Spleen (tissue), 11 donors: ENCODE results near the gene PTP4A2. TPM values are rescaled to one million over a fixed set of nuclear protein-coding genes. Genes with fewer than 3 reads are reported as not detected.

Experiments used
- DNase-seq: peaks from one replicate; pipeline ENCODE4 v3.0.0-alpha.2; 2020
- H3K27ac ChIP-seq, 8 donors: fragments of 200-600 bp; sonication (generic) in 7 of 8; 1 replicate in 4 of 8; 2 replicates in 4 of 8; pipeline versions ENCODE4 v1.5.0 to v1.8.0; 2016 to 2021; ENCODE audit warnings: inconsistent platforms in 4 of 8, mild to moderate bottlenecking in 4 of 8, moderate library complexity in 1 of 8
- H3K27me3 ChIP-seq, 7 donors: fragments of 200-600 bp; sonication (generic) in 6 of 7; replicated peaks in 1 of 7; 1 replicate in 4 of 7; 2 replicates in 3 of 7; pipeline versions ENCODE4 v1.5.0 to v1.8.0; 2016 to 2021; ENCODE audit warnings: inconsistent platforms in 3 of 7, mild to moderate bottlenecking in 1 of 7
- H3K36me3 ChIP-seq, 6 donors: fragments of 200-600 bp; sonication (generic) in 5 of 6; 1 replicate in 4 of 6; 2 replicates in 2 of 6; pipeline versions ENCODE4 v1.5.0 to v1.8.0; 2016 to 2021; ENCODE audit warnings: inconsistent platforms in 2 of 6
- H3K4me1 ChIP-seq, 6 donors: fragments of 200-600 bp; sonication (generic) in 5 of 6; 1 replicate in 3 of 6; 2 replicates in 3 of 6; pipeline versions ENCODE4 v1.5.0 to v1.8.0; 2016 to 2021; ENCODE audit warnings: inconsistent platforms in 3 of 6
- H3K4me3 ChIP-seq, 8 donors: fragments of 200-600 bp; sonication (generic) in 7 of 8; 1 replicate in 4 of 8; 2 replicates in 4 of 8; pipeline versions ENCODE4 v1.5.0 to v1.8.0; 2016 to 2021; ENCODE audit warnings: inconsistent platforms in 4 of 8, mild to moderate bottlenecking in 4 of 8, moderate library complexity in 2 of 8
- H3K9me3 ChIP-seq, 8 donors: fragments of 200-600 bp; sonication (generic) in 7 of 8; 1 replicate in 4 of 8; 2 replicates in 4 of 8; pipeline versions ENCODE4 v1.5.0 to v1.8.0; 2016 to 2021; ENCODE audit warnings: inconsistent platforms in 4 of 8
- POLR2A ChIP-seq, 3 donors: fragments of 450-650 bp; IDR thresholded peaks; one replicate each; pipeline ENCODE4 v1.5.1; 2017; ENCODE audit warnings: antibody characterized with exemption in 3 of 3, mild to moderate bottlenecking in 1 of 3
- POLR2AphosphoS5 ChIP-seq, 3 donors: sonication (generic); formaldehyde crosslinking; IDR thresholded peaks; one replicate each; pipeline ENCODE4 v1.5.1; 2017; ENCODE audit warnings: antibody characterized with exemption in 3 of 3
- WGBS, 5 donors: extraction: QIAGEN DNeasy Blood & Tissue Kit in 3 of 5; methylation state at CpG; one replicate each; pipeline versions ENCODE4 v1.1.5 to v1.1.7; 2013 to 2018; 5-methylcytosine and 5-hydroxymethylcytosine counted together
- intact Hi-C: fragments of 100-400 bp; cut with DNase I; formaldehyde crosslinking; loops from one replicate; pipeline ENCODE4 v1.15.0; 2023; ENCODE audit warnings: low total_unique reads
- polyA plus RNA-seq, 3 donors: library from polyadenylated mRNA; stranded (reverse); fragments of 200-250 nt; gene quantifications; one replicate each; pipeline ENCODE4 v1.2.1, GENCODE V29; 2013
- total RNA-seq, 7 donors: library from RNA; depleted of rRNA in 3 of 7; stranded (reverse); fragments of >200 nt in 3 of 7; fragmentation: NEBNext Ultra II Directional in 4 of 7; extraction: Animal tissue kit (Norgen Biotek cat#: 25700) in 4 of 7; gene quantifications; one replicate each; pipeline versions ENCODE4 v1.1.0 to v1.2.1, GENCODE V29; 2016 to 2021
- TF ChIP-seq, protein P1 (sequence below), 11 experiments: fragments of 200-600 bp in 7 of 11; fragments of 450-650 bp in 4 of 11; sonication (generic) in 4 of 11; IDR thresholded peaks in 8 of 11; conservative IDR thresholded peaks in 3 of 11; 1 replicate in 7 of 11; 2 replicates in 4 of 11; pipeline versions ENCODE4 v1.4.0 to v1.8.0; 2016 to 2021; ENCODE audit warnings: antibody characterized with exemption in 11 of 11, inconsistent platforms in 4 of 11, mild to moderate bottlenecking in 1 of 11
- donor health status: healthy with polysubstance abuse.
- donor health status: DM: no; HTN: no; CAD: no; lungs with moderate emphysema.
- donor health status: DM: no; HTN: no; CAD: no.
- donor health status: Bipolar disorder and iron deficiency.
- donor health status: healthy.
- donor health status: DM: no; HTN: no; CAD: no.
- donor health status: DM: yes; HTN: yes; CAD: no.

PTP4A2 gene
- total and polyA plus RNA-seq, 10 donors: 72.9 to 300 (median 246) TPM

DNA sequence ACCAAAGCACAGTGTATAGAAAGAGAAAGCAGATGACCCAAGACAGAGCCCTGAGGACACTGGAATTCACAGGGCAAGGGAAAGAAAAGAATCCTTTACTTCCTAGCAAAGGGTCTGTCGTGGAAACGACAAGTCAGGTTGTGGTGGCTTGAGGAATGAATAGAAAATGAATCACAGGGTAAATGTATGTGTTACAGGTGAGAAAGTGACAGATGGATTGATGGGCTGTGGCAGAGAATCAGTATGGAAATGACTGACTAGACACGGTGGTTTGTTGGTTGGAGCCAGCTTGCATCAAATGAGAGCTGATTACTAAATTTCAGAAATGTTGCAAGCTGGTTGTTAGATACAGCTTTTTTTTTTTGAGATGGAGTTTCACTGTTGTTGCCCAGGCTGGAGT, 46.9 kb downstream of the PTP4A2 start:
- no peak for DNase-seq
- no peaks in the 10 kb centered on the region for H3K27me3 ChIP-seq
- no peak for TF ChIP-seq POLR2AphosphoS5 (IDR thresholded peaks at IDR 0.05)
- TF ChIP-seq POLR2A (IDR thresholded peaks at IDR 0.05): no peak
- TF ChIP-seq, protein P1, sequence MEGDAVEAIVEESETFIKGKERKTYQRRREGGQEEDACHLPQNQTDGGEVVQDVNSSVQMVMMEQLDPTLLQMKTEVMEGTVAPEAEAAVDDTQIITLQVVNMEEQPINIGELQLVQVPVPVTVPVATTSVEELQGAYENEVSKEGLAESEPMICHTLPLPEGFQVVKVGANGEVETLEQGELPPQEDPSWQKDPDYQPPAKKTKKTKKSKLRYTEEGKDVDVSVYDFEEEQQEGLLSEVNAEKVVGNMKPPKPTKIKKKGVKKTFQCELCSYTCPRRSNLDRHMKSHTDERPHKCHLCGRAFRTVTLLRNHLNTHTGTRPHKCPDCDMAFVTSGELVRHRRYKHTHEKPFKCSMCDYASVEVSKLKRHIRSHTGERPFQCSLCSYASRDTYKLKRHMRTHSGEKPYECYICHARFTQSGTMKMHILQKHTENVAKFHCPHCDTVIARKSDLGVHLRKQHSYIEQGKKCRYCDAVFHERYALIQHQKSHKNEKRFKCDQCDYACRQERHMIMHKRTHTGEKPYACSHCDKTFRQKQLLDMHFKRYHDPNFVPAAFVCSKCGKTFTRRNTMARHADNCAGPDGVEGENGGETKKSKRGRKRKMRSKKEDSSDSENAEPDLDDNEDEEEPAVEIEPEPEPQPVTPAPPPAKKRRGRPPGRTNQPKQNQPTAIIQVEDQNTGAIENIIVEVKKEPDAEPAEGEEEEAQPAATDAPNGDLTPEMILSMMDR (IDR thresholded peaks at IDR 0.05 in 8 of 11, conservative IDR thresholded peaks at IDR 0.05 in 3 of 11): no peak
- H3K4me3 ChIP-seq: no peak overlapping the region
- peaks cover 0 to 5% (median 0%) of the 10 kb centered on the region in 8 donors for H3K9me3 ChIP-seq
- H3K36me3 ChIP-seq: no peaks in the 10 kb centered on the region
- H3K4me1 ChIP-seq: peaks cover 11 to 32% (median 17%) of the 10 kb centered on the region in 6 donors
- intact Hi-C loops: no loop called here
- H3K27ac ChIP-seq: no peak overlapping the region
- 58 to 72% (median 66%) methylated on average over 3 of the region's 3 CpGs for WGBS, 5 donors

DNA sequence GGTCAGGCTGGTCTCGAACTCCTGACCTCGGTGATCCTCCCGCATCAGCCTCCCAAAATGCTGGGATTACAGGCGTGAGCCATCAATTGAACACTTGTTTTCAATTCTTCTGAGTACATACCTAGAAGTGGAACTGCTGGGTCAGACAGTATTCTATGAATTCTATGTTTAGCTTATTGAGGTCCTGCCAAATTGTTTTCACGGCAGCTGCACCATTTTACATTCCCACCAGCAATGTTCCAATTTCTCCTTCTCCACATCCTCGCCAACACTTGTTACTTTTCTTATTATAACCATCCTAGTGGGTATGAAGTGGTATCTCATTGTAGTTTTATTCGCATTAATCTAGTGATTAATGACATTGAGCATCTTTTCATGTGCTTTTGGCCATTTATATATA, 49.9 kb downstream of the PTP4A2 start:
- H3K27me3 ChIP-seq: no peaks in the 10 kb centered on the region
- WGBS, 5 donors: 93 to 100% (median 95%) methylated on average over 7 of the region's 7 CpGs
- TF ChIP-seq POLR2A (IDR thresholded peaks at IDR 0.05) (no peak), POLR2AphosphoS5 (IDR thresholded peaks at IDR 0.05) (no peak)
- TF ChIP-seq, protein P1 (IDR thresholded peaks at IDR 0.05 in 8 of 11, conservative IDR thresholded peaks at IDR 0.05 in 3 of 11): no peak

DNA sequence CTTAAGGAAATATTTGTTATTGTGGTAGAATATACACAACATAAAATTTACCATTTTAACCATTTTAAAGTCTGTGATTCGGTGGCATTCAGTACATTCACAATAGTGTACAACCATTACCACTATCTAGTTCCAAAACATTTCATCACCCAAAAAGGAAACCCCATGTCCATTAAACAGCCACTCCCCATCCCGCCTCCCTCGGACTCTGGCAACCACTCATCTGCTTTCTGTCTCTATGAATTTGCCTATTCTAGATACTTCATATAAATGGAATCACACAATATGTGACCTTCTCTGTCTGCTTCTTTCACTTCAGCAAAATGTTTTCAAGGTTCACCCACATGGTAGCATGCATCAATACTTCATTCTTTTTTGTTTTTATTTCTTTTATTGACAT, 51.3 kb downstream of the PTP4A2 start:
- H3K9me3 ChIP-seq: no peaks in the 10 kb centered on the region
- DNase-seq: no peak
- intact Hi-C loops: no loop called here
- no peaks in the 10 kb centered on the region for H3K36me3 ChIP-seq
- H3K27ac ChIP-seq: no peak overlapping the region
- WGBS, 5 donors: 35 to 63% (median 56%) methylated on average over 3 of the region's 3 CpGs
- H3K27me3 ChIP-seq: no peaks in the 10 kb centered on the region
- TF ChIP-seq, protein P1 (IDR thresholded peaks at IDR 0.05 in 8 of 11, conservative IDR thresholded peaks at IDR 0.05 in 3 of 11): no peak
- no peak for TF ChIP-seq POLR2AphosphoS5 (IDR thresholded peaks at IDR 0.05)
- no peak overlapping the region for H3K4me3 ChIP-seq
- H3K4me1 ChIP-seq: peaks cover 11 to 34% (median 19%) of the 10 kb centered on the region in 6 donors

More for the DNA sequence above, 49.9 kb downstream of the PTP4A2 start:
- peak overlapping the region in 4 of 8 donors; percentile 83 to 93 (median 88) for H3K27ac ChIP-seq
- DNase-seq: no peak
- H3K9me3 ChIP-seq: no peaks in the 10 kb centered on the region
- H3K4me1 ChIP-seq: peaks cover 11 to 32% (median 17%) of the 10 kb centered on the region in 6 donors
- no peak overlapping the region for H3K4me3 ChIP-seq
- no peaks in the 10 kb centered on the region for H3K36me3 ChIP-seq
- intact Hi-C loops: no loop called here

DNA sequence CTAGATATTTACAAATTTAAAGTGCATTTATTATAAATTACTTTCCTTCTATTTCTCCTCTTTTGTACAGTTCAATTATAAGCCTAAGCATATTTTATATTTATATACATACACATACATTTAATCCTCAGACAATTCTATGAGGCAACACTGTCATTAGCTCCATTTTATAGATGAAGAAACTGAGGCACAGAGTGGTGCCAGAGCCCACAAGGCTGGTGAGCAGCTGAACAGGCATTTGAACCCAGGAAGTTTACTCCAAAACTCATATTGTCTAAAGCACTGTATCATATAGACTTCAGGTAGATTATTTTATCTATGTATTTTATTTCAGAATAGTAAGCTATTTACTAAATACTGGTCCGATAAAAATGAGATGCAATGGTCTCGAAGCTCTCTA, 52.3 kb downstream of the PTP4A2 start:
- intact Hi-C loops: no loop called here
- H3K27me3 ChIP-seq: no peaks in the 10 kb centered on the region
- H3K4me3 ChIP-seq: no peak overlapping the region
- TF ChIP-seq POLR2A (IDR thresholded peaks at IDR 0.05) (no peak), POLR2AphosphoS5 (IDR thresholded peaks at IDR 0.05) (no peak)
- TF ChIP-seq, protein P1 (IDR thresholded peaks at IDR 0.05 in 8 of 11, conservative IDR thresholded peaks at IDR 0.05 in 3 of 11): no peak
- DNase-seq: no peak
- H3K4me1 ChIP-seq: peaks cover 11 to 44% (median 25%) of the 10 kb centered on the region in 6 donors
- no peak overlapping the region for H3K27ac ChIP-seq
- WGBS, 5 donors: 94 to 98% (median 96%) methylated on average over 2 of the region's 2 CpGs
- H3K36me3 ChIP-seq: no peaks in the 10 kb centered on the region
- no peaks in the 10 kb centered on the region for H3K9me3 ChIP-seq
